GM12891 (cell line): ENCODE results near the gene APMAP.

Experiments used
- POLR2A ChIP-seq: IDR thresholded peaks from 2 replicates; pipeline ENCODE4 v1.6.1; 2011; ENCODE audit warnings: low read depth, low read length, control low read depth
- POLR2AphosphoS5 ChIP-seq: IDR thresholded peaks from 2 replicates; pipeline ENCODE4 v1.6.1; 2011; ENCODE audit warnings: low read depth, low read length, control low read depth
- SPI1 ChIP-seq: IDR thresholded peaks from 2 replicates; pipeline ENCODE4 v1.6.1; 2011; ENCODE audit warnings: low read depth, low read length, control low read depth

GRCh38 chr20:24917056-24917455 lies 75.5 kb downstream of the APMAP start:
- no peak for TF ChIP-seq POLR2AphosphoS5
- TF ChIP-seq POLR2A: no peak
- no peak for TF ChIP-seq SPI1
